GM19463 (cell line): Measurements from ENCODE around the gene PDCD2.
"Not testable (repeated sequence)": the region's sequence is repeated elsewhere in the genome, so short reads cannot be mapped to it uniquely, and the experiment has no call there.

Experiments
- ATAC-seq: cut with Tn5 transposase; IDR thresholded peaks from one replicate; pipeline ENCODE4 v1.9.1; 2021; ENCODE audit warnings: mild to moderate bottlenecking, moderate library complexity; ENCODE audit not compliant: unreplicated experiment

PDCD2 gene

GRCh38 chr6:170552765-170553533 is 31.5 kb downstream of the PDCD2 start, which contains the start of gene PSMB1:
Gene PSMB1, minus strand, starts transcription at chr6:170553307. Its CDS starts 65 bp downstream, at chr6:170553242.
- ATAC-seq: peak; percentile 59

- ATAC-seq: no peak
Measured at GRCh38 chr6:170545405-170545804, 39.0 kb downstream of the PDCD2 start.

GRCh38 chr6:170542031-170542719 is 42.3 kb downstream of the PDCD2 start:
- no peak for ATAC-seq

GRCh38 chr6:170537329-170537728 is 47.1 kb downstream of the PDCD2 start:
- no peak for ATAC-seq

- no peak for ATAC-seq
Measured at GRCh38 chr6:170536671-170537070, 47.8 kb downstream of the PDCD2 start.

GRCh38 chr6:170535004-170535403 is 49.4 kb downstream of the PDCD2 start:
- no peak for ATAC-seq

- ATAC-seq: no peak
Measured at GRCh38 chr6:170533792-170534191, 50.6 kb downstream of the PDCD2 start.

- no peak for ATAC-seq
Measured at GRCh38 chr6:170532867-170533488, 51.5 kb downstream of the PDCD2 start.

GRCh38 chr6:170529839-170530469 is 54.5 kb downstream of the PDCD2 start:
- peak; percentile 70 for ATAC-seq

- ATAC-seq: not testable (repeated sequence)
Measured at GRCh38 chr6:170527995-170528394, 56.4 kb downstream of the PDCD2 start.

- no peak for ATAC-seq
Measured at GRCh38 chr6:170525795-170526194, 58.6 kb downstream of the PDCD2 start.
